SU-DHL-6 (cell line): ENCODE data around the gene SP3.

Experiments
- H2AFZ ChIP-seq: fragments of 200-600 bp; sonication (generic); 2 replicates; pipeline ENCODE4 v1.6.1; 2014; ENCODE audit warnings: low read depth, mild to moderate bottlenecking, moderate library complexity, mixed read lengths, antibody characterized with exemption, low read length; ENCODE audit not compliant: severe bottlenecking
- H3F3A ChIP-seq: fragments of 200-600 bp; shearing (Covaris generic); 2 replicates; pipeline ENCODE4 v1.6.0; 2016; ENCODE audit warnings: antibody characterized with exemption, mild to moderate bottlenecking; ENCODE audit not compliant: insufficient read depth
- H3K27ac ChIP-seq: fragments of 200-600 bp; sonication (generic); 2 replicates; pipeline ENCODE4 v1.5.1; 2016; ENCODE audit warnings: low read depth, mild to moderate bottlenecking, low read length, moderate library complexity, mixed read lengths
- H3K27me3 ChIP-seq: fragments of 200-600 bp; sonication (generic), shearing (Covaris generic); 2 replicates; pipeline ENCODE4 v1.6.0; 2014; ENCODE audit warnings: mild to moderate bottlenecking, low read length
- H3K36me3 ChIP-seq: fragments of 200-600 bp; sonication (generic); 2 replicates; pipeline ENCODE4 v1.6.1; 2014; ENCODE audit warnings: mild to moderate bottlenecking, low read length, mixed read lengths
- H3K4me2 ChIP-seq: fragments of 300-600, 200-600 bp; shearing (Covaris generic), sonication (generic); 2 replicates; pipeline ENCODE4 v1.6.0; 2014; ENCODE audit warnings: low read length, low read depth, mild to moderate bottlenecking; ENCODE audit not compliant: poor library complexity, severe bottlenecking
- H3K4me3 ChIP-seq: fragments of 200-600 bp; sonication (generic); 2 replicates; pipeline ENCODE4 v1.5.1; 2014; ENCODE audit warnings: antibody characterized with exemption, low read length, mild to moderate bottlenecking, mixed read lengths; ENCODE audit not compliant: insufficient read depth, poor library complexity, severe bottlenecking
- H3K79me2 ChIP-seq: fragments of 200-600 bp; sonication (generic); 2 replicates; pipeline ENCODE4 v1.6.1; 2014; ENCODE audit warnings: mild to moderate bottlenecking, low read length, moderate library complexity; ENCODE audit not compliant: insufficient read depth
- H3K9ac ChIP-seq: fragments of 200-600 bp; sonication (generic); 2 replicates; pipeline ENCODE4 v1.7.0; 2014; ENCODE audit warnings: mild to moderate bottlenecking, low read length
- H3K9me2 ChIP-seq: fragments of 200-600 bp; sonication (generic); replicated peaks from 2 replicates; pipeline ENCODE4 v1.6.1; 2014; ENCODE audit warnings: low read length; ENCODE audit not compliant: insufficient read depth
- H3K9me3 ChIP-seq: fragments of 200-600 bp; sonication (generic); 2 replicates; pipeline ENCODE4 v1.6.1; 2014; ENCODE audit warnings: low read length, mixed read lengths; ENCODE audit not compliant: insufficient read depth
- H4K20me1 ChIP-seq: fragments of 200-600 bp; sonication (generic); 2 replicates; pipeline ENCODE4 v1.6.1; 2014; ENCODE audit warnings: low read depth, mild to moderate bottlenecking, antibody characterized with exemption, low read length, moderate library complexity, mixed read lengths
- EZH2phosphoT487 ChIP-seq: fragments of 200-600 bp; sonication (generic), shearing (Covaris generic); conservative IDR thresholded peaks from 2 replicates; pipeline ENCODE4 v1.6.1; 2018; ENCODE audit warnings: mild to moderate bottlenecking, antibody characterized with exemption, low read length, moderate library complexity, mixed read lengths
- TF ChIP-seq, protein P1 (sequence below): fragments of 200-600 bp; sonication (generic); IDR thresholded peaks from one replicate; pipeline ENCODE4 v1.5.1; 2017; ENCODE audit warnings: antibody characterized with exemption, mild to moderate bottlenecking, low read length, moderate library complexity; ENCODE audit not compliant: insufficient read depth, poor library complexity, severe bottlenecking

Gene SP3

GRCh38 chr2:173958198-173958846 lies 6.9 kb downstream of the SP3 start:
- Histone ChIP-seq H3K36me3 (peaks cover 77% of the 10 kb centered on the region), H3K9me2 (no peaks in the 10 kb centered on the region), H3K9me3 (no peaks in the 10 kb centered on the region), H3K79me2 (peaks cover 100% of the 10 kb centered on the region), H3K27ac (no peak overlapping the region), H3K9ac (0 out of 2 replicates have a peak overlapping the region, but pooled peaks have one; percentile 5), H3K4me3 (no peak overlapping the region), H2AFZ (no peak overlapping the region), H3F3A (peaks cover 8% of the 10 kb centered on the region), H3K4me2 (peak overlapping the region; percentile 91), H4K20me1 (peaks cover 62% of the 10 kb centered on the region), H3K27me3 (no peaks in the 10 kb centered on the region)
- TF ChIP-seq, protein P1, sequence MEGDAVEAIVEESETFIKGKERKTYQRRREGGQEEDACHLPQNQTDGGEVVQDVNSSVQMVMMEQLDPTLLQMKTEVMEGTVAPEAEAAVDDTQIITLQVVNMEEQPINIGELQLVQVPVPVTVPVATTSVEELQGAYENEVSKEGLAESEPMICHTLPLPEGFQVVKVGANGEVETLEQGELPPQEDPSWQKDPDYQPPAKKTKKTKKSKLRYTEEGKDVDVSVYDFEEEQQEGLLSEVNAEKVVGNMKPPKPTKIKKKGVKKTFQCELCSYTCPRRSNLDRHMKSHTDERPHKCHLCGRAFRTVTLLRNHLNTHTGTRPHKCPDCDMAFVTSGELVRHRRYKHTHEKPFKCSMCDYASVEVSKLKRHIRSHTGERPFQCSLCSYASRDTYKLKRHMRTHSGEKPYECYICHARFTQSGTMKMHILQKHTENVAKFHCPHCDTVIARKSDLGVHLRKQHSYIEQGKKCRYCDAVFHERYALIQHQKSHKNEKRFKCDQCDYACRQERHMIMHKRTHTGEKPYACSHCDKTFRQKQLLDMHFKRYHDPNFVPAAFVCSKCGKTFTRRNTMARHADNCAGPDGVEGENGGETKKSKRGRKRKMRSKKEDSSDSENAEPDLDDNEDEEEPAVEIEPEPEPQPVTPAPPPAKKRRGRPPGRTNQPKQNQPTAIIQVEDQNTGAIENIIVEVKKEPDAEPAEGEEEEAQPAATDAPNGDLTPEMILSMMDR = no peak
- no peak for TF ChIP-seq EZH2phosphoT487

GRCh38 chr2:173957517-173957916 lies 7.7 kb downstream of the SP3 start:
- no peak overlapping the region for H2AFZ ChIP-seq
- H3K9me2 ChIP-seq = no peaks in the 10 kb centered on the region
- no peak for TF ChIP-seq EZH2phosphoT487
- TF ChIP-seq, protein P1 = no peak
- no peaks in the 10 kb centered on the region for H3K9me3 ChIP-seq
- H3K9ac ChIP-seq = no peak overlapping the region
- peaks cover 100% of the 10 kb centered on the region for H3K79me2 ChIP-seq
- H4K20me1 ChIP-seq = peaks cover 65% of the 10 kb centered on the region
- H3F3A ChIP-seq = no peaks in the 10 kb centered on the region
- no peak overlapping the region for H3K27ac ChIP-seq
- no peak overlapping the region for H3K4me3 ChIP-seq
- H3K36me3 ChIP-seq = peaks cover 75% of the 10 kb centered on the region
- H3K27me3 ChIP-seq = no peaks in the 10 kb centered on the region
- H3K4me2 ChIP-seq = peak overlapping the region; percentile 91

DNA sequence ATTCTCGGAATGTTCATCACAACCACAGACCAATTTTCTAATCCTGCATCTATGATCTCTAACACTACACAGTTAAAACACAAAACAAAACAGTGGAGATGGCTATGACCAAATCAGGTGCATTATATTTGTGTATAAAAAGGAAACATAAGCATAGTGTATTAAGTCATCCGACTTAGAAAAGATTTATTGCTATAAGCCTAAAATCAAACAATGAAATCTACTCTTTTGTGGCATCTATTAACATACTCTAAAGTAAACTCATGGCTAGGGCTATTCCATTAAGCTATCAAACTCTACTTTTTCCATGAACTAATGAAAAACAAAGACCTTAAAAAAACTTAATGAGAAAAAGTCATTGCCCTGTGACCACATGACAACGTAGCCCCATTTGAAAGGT lies 8.7 kb downstream of the SP3 start:
- peaks cover 100% of the 10 kb centered on the region for H3K79me2 ChIP-seq
- TF ChIP-seq EZH2phosphoT487 = no peak
- TF ChIP-seq, protein P1 = no peak
- no peaks in the 10 kb centered on the region for H3F3A ChIP-seq
- H3K36me3 ChIP-seq = peaks cover 75% of the 10 kb centered on the region
- no peaks in the 10 kb centered on the region for H3K9me2 ChIP-seq
- no peaks in the 10 kb centered on the region for H3K27me3 ChIP-seq
- no peaks in the 10 kb centered on the region for H3K9me3 ChIP-seq
- H3K4me2 ChIP-seq = no peak overlapping the region
- no peak overlapping the region for H3K4me3 ChIP-seq
- no peak overlapping the region for H3K9ac ChIP-seq
- H4K20me1 ChIP-seq = peaks cover 67% of the 10 kb centered on the region
- no peak overlapping the region for H3K27ac ChIP-seq
- H2AFZ ChIP-seq = no peak overlapping the region
